Hindlimb muscle (tissue), 1 donor: Measurements from ENCODE around the gene MAPK10. TPM values are rescaled to one million over a fixed set of nuclear protein-coding genes. Genes with fewer than 3 reads are reported as not detected.
A peak's percentile ranks its signal among the peaks of the same experiment; 100 is the strongest.
"Not testable (repeated sequence)": the region's sequence is repeated elsewhere in the genome, so short reads cannot be mapped to it uniquely, and the experiment has no call there.

Experiments
- DNase-seq: peaks from one replicate; pipeline ENCODE4 v3.0.0-alpha.2; 2013
- polyA plus RNA-seq: library from polyadenylated mRNA; unstranded; fragments of 120-200 nt; gene quantifications from one replicate; pipeline ENCODE4 v1.2.1, GENCODE V29; 2013; ENCODE audit not compliant: insufficient read length

MAPK10 gene
- polyA plus RNA-seq, 1 donor = 2.8 TPM

DNA sequence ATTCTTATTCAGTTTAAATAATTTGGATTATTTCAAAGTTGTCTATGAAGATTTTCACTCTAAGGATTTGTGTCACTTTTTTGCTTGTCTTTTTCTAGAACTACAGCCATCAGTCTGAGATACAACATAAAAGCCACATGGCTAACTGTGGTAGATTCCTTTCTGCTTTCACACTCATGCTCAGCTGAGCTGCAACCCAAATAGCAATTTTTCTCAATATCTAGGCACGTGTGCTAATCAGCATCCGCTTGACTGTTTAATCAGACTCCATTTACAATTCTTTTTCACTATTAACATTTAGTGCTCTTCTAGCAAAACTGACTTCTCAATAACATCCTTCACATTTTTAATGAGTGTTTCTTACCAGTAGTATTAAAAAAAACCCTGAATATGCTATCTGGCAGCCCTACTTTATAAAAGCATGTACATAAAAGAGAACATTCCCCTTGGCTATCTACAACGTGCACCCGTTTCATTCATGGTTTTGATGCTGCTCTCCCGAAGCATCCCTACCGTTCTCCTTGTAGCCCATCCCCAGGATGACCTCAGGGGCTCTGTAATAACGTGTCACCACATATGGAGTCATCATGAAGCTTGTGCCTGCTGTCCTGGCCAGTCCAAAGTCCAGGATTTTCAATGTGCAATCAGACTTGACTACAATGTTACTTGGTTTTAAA, 259.2 kb downstream of the MAPK10 start:
- DNase-seq = no peak

- DNase-seq = no peak
Measured at GRCh38 chr4:86099348-86099747, 260.5 kb downstream of the MAPK10 start.

- DNase-seq = no peak
Measured at GRCh38 chr4:86098691-86099090, 261.2 kb downstream of the MAPK10 start.

DNA sequence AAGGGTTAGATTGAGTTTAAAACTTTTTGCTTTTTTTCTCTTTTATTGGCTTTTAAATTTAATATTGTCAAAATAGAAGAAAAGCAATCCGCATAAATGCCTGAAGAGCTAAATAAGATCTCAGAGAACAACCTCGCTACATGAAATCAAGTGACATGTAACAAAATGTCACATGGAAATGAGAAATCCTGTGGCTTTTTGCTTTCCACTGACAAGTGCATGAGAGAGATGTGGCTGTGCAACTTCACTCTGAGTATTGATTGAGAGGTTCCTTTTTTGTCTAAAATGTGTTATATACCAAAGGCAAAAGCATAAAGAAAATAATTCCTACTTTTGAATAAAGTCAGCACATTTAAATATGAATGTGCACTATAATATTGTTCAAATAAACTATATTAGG, 263.5 kb downstream of the MAPK10 start:
- DNase-seq = no peak

DNA sequence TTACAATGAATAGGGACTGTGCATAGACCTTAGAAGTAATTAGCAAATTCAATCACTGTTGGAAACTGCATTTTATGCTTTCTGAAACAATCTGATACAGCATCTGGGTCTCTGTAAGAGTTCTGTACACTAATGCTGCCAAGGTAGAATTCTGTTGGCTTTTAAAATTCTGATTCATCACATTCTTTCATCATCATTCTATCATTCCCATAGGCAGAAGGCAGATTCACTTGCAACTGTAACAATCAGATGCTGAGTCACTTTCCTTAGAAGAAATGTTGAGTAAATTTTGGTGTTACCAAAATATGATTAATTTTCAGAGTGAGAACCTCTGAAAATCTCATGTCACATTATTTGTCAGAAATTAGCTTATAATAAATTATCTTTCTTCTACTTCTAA, 267.2 kb downstream of the MAPK10 start:
- no peak for DNase-seq

DNA sequence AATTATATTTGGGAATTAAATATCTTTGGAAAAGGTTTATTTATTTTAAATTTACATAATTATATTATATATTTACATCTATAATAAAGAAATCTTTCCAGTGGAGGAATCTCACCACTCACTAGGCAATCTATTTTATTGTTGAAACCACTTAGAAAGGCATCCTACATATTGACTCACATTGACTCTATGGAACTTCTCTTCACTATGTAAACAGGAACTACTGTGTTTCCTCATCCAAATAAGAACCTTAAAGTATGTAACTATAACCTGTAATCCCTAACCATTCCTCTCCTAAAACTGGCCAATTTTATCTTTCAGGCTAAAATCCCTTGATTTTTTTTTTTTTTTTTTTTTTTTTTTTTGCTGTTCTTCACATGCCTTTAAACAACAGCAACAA, 268.7 kb downstream of the MAPK10 start:
- DNase-seq = no peak

GRCh38 chr4:86089781-86090323, 270.0 kb downstream of the MAPK10 start:
- no peak for DNase-seq

DNA sequence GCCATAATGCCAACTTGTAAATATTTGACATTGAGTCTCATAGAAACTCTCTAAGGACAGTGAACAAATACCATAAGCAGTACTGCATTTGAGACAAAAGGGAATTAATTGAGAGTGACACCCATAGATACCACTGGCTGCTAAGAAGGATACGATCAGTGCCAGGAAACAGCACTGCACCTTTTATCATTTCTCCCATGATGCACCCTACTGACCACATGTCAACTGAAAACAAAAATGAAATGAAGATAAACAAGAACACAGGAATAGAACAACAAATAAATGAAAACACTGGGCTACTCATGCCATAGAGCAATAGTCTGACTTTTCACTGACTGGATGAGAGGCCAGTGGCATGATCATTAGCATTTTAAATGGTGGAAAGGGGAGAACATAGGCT, 270.8 kb downstream of the MAPK10 start:
- no peak for DNase-seq

- not testable (repeated sequence) for DNase-seq
Measured at GRCh38 chr4:86075796-86076195, 284.1 kb downstream of the MAPK10 start.

DNA sequence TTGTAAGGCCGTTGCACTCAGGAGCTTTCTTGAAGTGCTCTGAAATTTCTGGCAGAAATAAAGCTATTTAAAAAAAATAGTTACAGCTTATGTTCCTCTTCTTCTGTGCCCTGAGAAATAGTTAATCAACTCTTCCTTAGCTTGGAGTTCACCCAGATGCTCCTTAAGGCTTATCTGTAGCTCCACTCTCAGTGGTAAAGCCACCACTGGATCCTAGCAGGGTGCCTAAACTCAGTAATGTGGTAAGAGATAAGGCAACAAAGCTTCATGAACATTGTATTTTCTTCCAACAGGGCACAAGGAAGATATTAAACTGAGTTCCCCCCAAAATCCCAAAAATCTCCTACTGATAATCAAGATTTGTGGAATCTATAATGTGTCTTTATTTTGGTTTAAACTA, 299.5 kb downstream of the MAPK10 start:
- DNase-seq = no peak

GRCh38 chr4:86058621-86059020, 301.2 kb downstream of the MAPK10 start:
- no peak for DNase-seq

DNA sequence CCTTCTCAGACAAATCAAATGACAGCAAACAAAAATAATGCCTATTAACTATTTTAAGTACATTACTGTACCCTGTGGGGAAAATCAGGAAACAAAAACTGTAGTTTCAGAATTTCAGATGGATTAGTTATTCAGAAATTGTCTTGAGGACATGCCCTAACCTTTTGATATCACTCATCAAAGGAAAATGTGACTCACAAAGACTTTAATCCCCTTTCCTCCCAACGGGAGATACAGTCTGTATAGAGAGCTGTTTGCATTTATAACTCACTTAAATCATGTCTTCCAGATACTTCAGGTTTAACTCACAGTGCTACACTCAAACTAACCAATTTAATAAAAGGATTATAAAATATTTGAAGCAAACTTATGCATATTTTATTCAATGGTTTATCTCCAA, 304.0 kb downstream of the MAPK10 start:
- DNase-seq = no peak

GRCh38 chr4:86054286-86055032, 305.4 kb downstream of the MAPK10 start:
- DNase-seq = peak; percentile 23

- no peak for DNase-seq
Measured at GRCh38 chr4:86050496-86050895, 309.4 kb downstream of the MAPK10 start.

- no peak for DNase-seq
Measured at GRCh38 chr4:86048426-86048825, 311.4 kb downstream of the MAPK10 start.

DNA sequence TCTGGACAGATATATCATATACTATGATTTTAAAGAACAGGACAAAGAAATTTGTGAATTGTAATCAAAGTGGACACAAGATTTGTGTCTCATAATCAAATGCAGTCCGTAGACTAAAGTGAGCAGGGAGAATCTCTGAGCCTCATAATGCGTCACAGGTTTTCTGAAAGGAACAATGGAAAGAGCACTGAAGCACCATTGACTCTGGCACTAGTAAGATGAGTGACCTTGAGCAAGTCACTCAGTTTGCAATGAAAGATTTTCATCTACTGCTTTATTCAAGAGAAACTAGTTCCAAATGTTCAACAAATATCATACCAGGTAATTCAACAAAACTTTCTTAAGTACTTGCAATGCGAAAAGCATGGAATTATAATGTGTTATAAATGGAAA, 315.3 kb downstream of the MAPK10 start:
- DNase-seq = no peak

DNA sequence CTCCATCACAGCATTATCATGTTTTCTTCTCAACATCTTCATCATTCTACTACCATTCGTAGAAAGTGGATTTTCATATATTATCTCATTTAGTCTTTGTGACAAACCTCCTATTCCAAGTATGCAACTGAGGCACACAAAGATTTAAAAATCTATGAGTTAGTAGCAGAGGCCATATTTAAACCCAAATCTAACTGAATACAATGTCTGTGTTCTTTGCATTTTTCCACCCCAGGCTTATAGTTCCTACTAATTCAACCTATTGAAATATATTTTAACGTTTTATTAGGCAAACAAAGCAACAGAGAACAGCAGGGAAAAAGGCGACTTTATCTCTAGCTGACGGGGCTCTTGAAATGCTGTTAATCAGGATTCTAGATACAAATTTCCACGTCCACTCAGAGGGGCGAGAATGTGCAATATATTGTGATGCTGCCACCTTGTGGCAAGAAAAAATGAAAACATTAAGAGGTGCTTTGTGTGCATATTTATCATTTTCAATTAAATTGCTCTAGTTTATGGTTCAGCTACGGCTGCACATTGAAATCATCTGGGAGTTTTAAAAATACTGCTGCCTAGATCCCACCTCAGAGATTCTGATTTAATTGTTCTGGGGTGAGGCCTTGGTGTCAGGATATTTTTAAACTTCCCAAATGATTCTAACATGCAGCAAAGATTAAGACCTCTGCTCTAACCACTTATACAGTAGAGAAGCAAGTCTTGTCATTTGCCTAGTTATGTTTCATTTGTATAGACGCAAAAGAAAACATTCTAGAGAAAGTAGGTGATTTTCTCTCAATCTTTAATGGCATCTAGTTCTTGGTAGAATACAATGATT, 315.9 kb downstream of the MAPK10 start:
- DNase-seq = peak; percentile 75

- no peak for DNase-seq
Measured at GRCh38 chr4:86038037-86038436, 321.8 kb downstream of the MAPK10 start.

- no peak for DNase-seq
Measured at GRCh38 chr4:86036736-86037135, 323.1 kb downstream of the MAPK10 start.

DNA sequence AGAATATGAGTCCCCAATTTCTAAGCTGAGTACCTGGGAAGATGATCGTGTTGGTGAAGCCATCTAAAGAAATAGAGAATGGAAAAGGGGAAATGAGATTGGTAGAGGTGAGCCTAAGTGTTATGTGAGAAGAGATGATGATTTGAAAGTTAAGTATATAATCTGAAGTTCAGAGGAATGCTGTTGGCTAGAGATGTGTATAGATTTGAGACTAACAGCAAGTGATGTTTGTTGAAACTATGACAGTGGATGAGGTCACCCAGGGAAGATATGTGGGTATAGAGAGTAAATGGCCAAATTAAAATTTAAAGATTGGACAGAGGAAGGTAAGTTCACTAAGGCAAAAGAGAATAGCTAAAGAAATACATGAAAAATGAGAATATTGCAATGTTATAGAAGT, 324.2 kb downstream of the MAPK10 start:
- no peak for DNase-seq

DNA sequence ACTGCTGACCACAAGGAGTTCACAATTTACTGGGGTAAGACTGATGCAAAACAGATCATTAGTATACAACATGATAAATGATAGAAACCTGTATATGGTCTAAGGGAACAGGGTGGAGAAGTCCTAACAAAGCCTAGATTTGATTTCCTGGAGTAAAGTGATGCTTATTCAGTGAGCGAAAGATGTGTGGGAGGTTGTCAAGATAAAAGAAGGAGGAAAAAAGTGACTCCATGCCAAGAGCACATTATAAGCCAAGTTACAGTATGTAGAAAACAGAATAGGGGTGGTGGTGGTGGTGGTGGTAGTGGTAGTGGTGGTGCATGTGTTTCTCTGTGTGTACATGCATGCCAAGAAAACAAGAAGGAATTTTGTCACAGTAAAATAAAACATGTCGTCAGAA, 325.2 kb downstream of the MAPK10 start:
- DNase-seq = no peak

DNA sequence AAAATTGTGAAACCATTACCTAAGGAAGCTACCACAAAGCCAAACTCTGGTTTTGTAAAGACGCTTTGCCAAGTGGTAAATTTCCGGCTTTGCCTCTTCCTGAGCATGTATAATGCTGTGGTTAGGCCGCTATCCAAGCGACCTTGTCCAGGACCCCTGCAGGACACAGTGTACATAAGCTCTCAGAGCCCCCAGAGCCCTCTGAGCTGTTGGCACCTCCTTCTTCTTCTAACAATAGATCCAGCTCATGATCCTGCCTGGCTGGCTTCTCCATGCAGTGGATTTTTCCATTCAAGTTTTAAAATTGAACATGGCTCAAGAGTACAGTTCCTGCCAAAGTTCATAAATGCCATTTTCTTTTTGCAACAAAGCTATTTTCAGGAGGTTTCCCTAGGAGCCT, 326.7 kb downstream of the MAPK10 start:
- peak; percentile 82 for DNase-seq

- DNase-seq = peak; percentile 45
Measured at GRCh38 chr4:86032476-86033022, 327.3 kb downstream of the MAPK10 start.
